Stimulated activated naive CD8-positive, alpha-beta T cell treated with anti-CD3 and anti-CD28 coated beads, Interleukin-15, amount 100 ng/mL, for 72 hours (primary cell): Measurements from ENCODE around the gene SAMD7.

ENCODE experiments used
- ATAC-seq: fragments of 150-1000 bp; cut with Tn5 transposase; 2 replicates; pipeline ENCODE4 v1.10.0; 2021; ENCODE audit warnings: mild to moderate bottlenecking, moderate library complexity
- DNase-seq, 2 donors: peaks; one replicate each; pipeline ENCODE4 v3.0.0; 2021 to 2022
- H3K27ac Mint-ChIP-seq, 2 donors: one replicate each; pipeline ENCODE4 v1.8.0; 2022; ENCODE audit warnings: mild to moderate bottlenecking in 2 of 2, mixed read lengths in 2 of 2, moderate library complexity in 2 of 2
- H3K27me3 Mint-ChIP-seq: one replicate; pipeline ENCODE4 v1.8.0; 2022; ENCODE audit warnings: mixed read lengths
- H3K4me1 Mint-ChIP-seq: one replicate; pipeline ENCODE4 v1.8.0; 2022; ENCODE audit warnings: mild to moderate bottlenecking, mixed read lengths
- H3K4me3 Mint-ChIP-seq, 2 donors: one replicate each; pipeline ENCODE4 v1.8.0; 2022; ENCODE audit warnings: mild to moderate bottlenecking in 2 of 2, mixed read lengths in 2 of 2, moderate library complexity in 1 of 2
- H3K9me3 Mint-ChIP-seq, 2 donors: one replicate each; pipeline ENCODE4 v1.8.0; 2022; ENCODE audit warnings: mixed read lengths in 2 of 2

Gene SAMD7

GRCh38 chr3:169891886-169892285 lies 19.5 kb upstream of the SAMD7 start:
- ATAC-seq (no peak), DNase-seq (no peak)
- no peaks in the 10 kb centered on the region for H3K27me3 Mint-ChIP-seq
- H3K9me3 Mint-ChIP-seq = no peaks in the 10 kb centered on the region
- no peaks in the 10 kb centered on the region for H3K4me1 Mint-ChIP-seq
- no peak overlapping the region for H3K27ac Mint-ChIP-seq
- H3K4me3 Mint-ChIP-seq = no peak overlapping the region

- Mint-ChIP-seq H3K27ac (no peak overlapping the region), H3K4me1 (no peaks in the 10 kb centered on the region), H3K9me3 (no peaks in the 10 kb centered on the region), H3K4me3 (no peak overlapping the region), H3K27me3 (no peaks in the 10 kb centered on the region)
- ATAC-seq (no peak), DNase-seq (no peak)
Observed at GRCh38 chr3:169894110-169894509, 17.3 kb upstream of the SAMD7 start.

- Mint-ChIP-seq H3K4me1 (no peaks in the 10 kb centered on the region), H3K9me3 (peaks cover 0 to 3% of the 10 kb centered on the region in 2 donors), H3K27me3 (no peaks in the 10 kb centered on the region), H3K4me3 (no peak overlapping the region), H3K27ac (peak overlapping the region in 1 of 2 donors; percentile 59)
- no peak for ATAC-seq
- no peak for DNase-seq
Observed at GRCh38 chr3:169895072-169895471, 16.3 kb upstream of the SAMD7 start.

GRCh38 chr3:169897284-169897683 lies 14.1 kb upstream of the SAMD7 start:
- no peak overlapping the region for H3K4me3 Mint-ChIP-seq
- H3K9me3 Mint-ChIP-seq = peaks cover 13 to 17% of the 10 kb centered on the region in 2 donors
- ATAC-seq (no peak), DNase-seq (no peak)
- no peak overlapping the region for H3K27ac Mint-ChIP-seq
- H3K4me1 Mint-ChIP-seq = no peaks in the 10 kb centered on the region
- H3K27me3 Mint-ChIP-seq = no peaks in the 10 kb centered on the region

GRCh38 chr3:169901453-169901852 lies 9.9 kb upstream of the SAMD7 start:
- no peak for ATAC-seq
- Mint-ChIP-seq H3K9me3 (peaks cover 22 to 26% of the 10 kb centered on the region in 2 donors), H3K4me3 (no peak overlapping the region), H3K27ac (no peak overlapping the region), H3K27me3 (no peaks in the 10 kb centered on the region), H3K4me1 (no peaks in the 10 kb centered on the region)
- no peak for DNase-seq

GRCh38 chr3:169905404-169905803 lies 6.0 kb upstream of the SAMD7 start:
- no peak for DNase-seq
- no peaks in the 10 kb centered on the region for H3K4me1 Mint-ChIP-seq
- ATAC-seq = no peak
- no peak overlapping the region for H3K27ac Mint-ChIP-seq
- H3K9me3 Mint-ChIP-seq = peaks cover 15 to 23% of the 10 kb centered on the region in 2 donors
- no peak overlapping the region for H3K4me3 Mint-ChIP-seq
- no peaks in the 10 kb centered on the region for H3K27me3 Mint-ChIP-seq

- ATAC-seq = no peak
- H3K9me3 Mint-ChIP-seq = peaks cover 4 to 13% of the 10 kb centered on the region in 2 donors
- no peaks in the 10 kb centered on the region for H3K4me1 Mint-ChIP-seq
- no peak for DNase-seq
- H3K27me3 Mint-ChIP-seq = no peaks in the 10 kb centered on the region
- H3K4me3 Mint-ChIP-seq = no peak overlapping the region
- no peak overlapping the region for H3K27ac Mint-ChIP-seq
Observed at GRCh38 chr3:169907476-169907875, 3.9 kb upstream of the SAMD7 start.

- Mint-ChIP-seq H3K9me3 (peaks cover 4 to 11% of the 10 kb centered on the region in 2 donors), H3K27ac (no peak overlapping the region), H3K4me1 (no peaks in the 10 kb centered on the region), H3K4me3 (no peak overlapping the region), H3K27me3 (no peaks in the 10 kb centered on the region)
- ATAC-seq (no peak), DNase-seq (no peak)
Observed at GRCh38 chr3:169907944-169908343, 3.4 kb upstream of the SAMD7 start.

- no peak for DNase-seq
- H3K4me3 Mint-ChIP-seq = no peak overlapping the region
- no peak for ATAC-seq
- H3K4me1 Mint-ChIP-seq = no peaks in the 10 kb centered on the region
- no peaks in the 10 kb centered on the region for H3K27me3 Mint-ChIP-seq
- H3K27ac Mint-ChIP-seq = no peak overlapping the region
- H3K9me3 Mint-ChIP-seq = no peaks in the 10 kb centered on the region
Observed at GRCh38 chr3:169913323-169913722, 2.0 kb downstream of the SAMD7 start.

GRCh38 chr3:169914321-169914720 lies 2.9 kb downstream of the SAMD7 start:
- H3K9me3 Mint-ChIP-seq = no peaks in the 10 kb centered on the region
- no peaks in the 10 kb centered on the region for H3K4me1 Mint-ChIP-seq
- ATAC-seq (no peak), DNase-seq (no peak)
- no peak overlapping the region for H3K4me3 Mint-ChIP-seq
- H3K27ac Mint-ChIP-seq = no peak overlapping the region
- H3K27me3 Mint-ChIP-seq = no peaks in the 10 kb centered on the region

- DNase-seq = no peak
- Mint-ChIP-seq H3K4me1 (no peaks in the 10 kb centered on the region), H3K9me3 (no peaks in the 10 kb centered on the region), H3K27ac (no peak overlapping the region), H3K27me3 (no peaks in the 10 kb centered on the region), H3K4me3 (no peak overlapping the region)
- ATAC-seq = no peak
Observed at GRCh38 chr3:169923189-169923588, 11.8 kb downstream of the SAMD7 start.

- ATAC-seq (no peak), DNase-seq (no peak)
- H3K27me3 Mint-ChIP-seq = no peaks in the 10 kb centered on the region
- no peak overlapping the region for H3K4me3 Mint-ChIP-seq
- H3K9me3 Mint-ChIP-seq = no peaks in the 10 kb centered on the region
- no peak overlapping the region for H3K27ac Mint-ChIP-seq
- no peaks in the 10 kb centered on the region for H3K4me1 Mint-ChIP-seq
Observed at GRCh38 chr3:169923831-169924230, 12.5 kb downstream of the SAMD7 start.

GRCh38 chr3:169929830-169930519 lies 18.6 kb downstream of the SAMD7 start:
- ATAC-seq = peak; percentile 64
- Mint-ChIP-seq H3K27ac (peak overlapping the region in 1 of 2 donors; percentile 48), H3K9me3 (no peaks in the 10 kb centered on the region), H3K27me3 (peaks cover 15% of the 10 kb centered on the region), H3K4me1 (no peaks in the 10 kb centered on the region), H3K4me3 (no peak overlapping the region)
- no peak for DNase-seq

- ATAC-seq = no peak
- DNase-seq = no peak
- no peaks in the 10 kb centered on the region for H3K9me3 Mint-ChIP-seq
- peak overlapping the region in 1 of 2 donors; percentile 54 for H3K27ac Mint-ChIP-seq
- peaks cover 24% of the 10 kb centered on the region for H3K27me3 Mint-ChIP-seq
- H3K4me1 Mint-ChIP-seq = no peaks in the 10 kb centered on the region
- H3K4me3 Mint-ChIP-seq = no peak overlapping the region
Observed at GRCh38 chr3:169930843-169931242, 19.5 kb downstream of the SAMD7 start.

GRCh38 chr3:169931747-169932520 lies 20.6 kb downstream of the SAMD7 start:
- H3K27ac Mint-ChIP-seq = no peak overlapping the region
- no peaks in the 10 kb centered on the region for H3K9me3 Mint-ChIP-seq

GRCh38 chr3:169939320-169939719 lies 27.9 kb downstream of the SAMD7 start:
- no peak overlapping the region for H3K27ac Mint-ChIP-seq
- no peak overlapping the region for H3K4me3 Mint-ChIP-seq
- H3K4me1 Mint-ChIP-seq = peaks cover 21% of the 10 kb centered on the region
- no peaks in the 10 kb centered on the region for H3K9me3 Mint-ChIP-seq
- H3K27me3 Mint-ChIP-seq = peaks cover 17% of the 10 kb centered on the region
- ATAC-seq (no peak), DNase-seq (no peak)

More at GRCh38 chr3:169931747-169932520, 20.6 kb downstream of the SAMD7 start:
- ATAC-seq (no peak), DNase-seq (no peak)
- Mint-ChIP-seq H3K4me1 (no peaks in the 10 kb centered on the region), H3K4me3 (no peak overlapping the region), H3K27me3 (peaks cover 25% of the 10 kb centered on the region)
